COR-L47 (cell line): ENCODE measurements around the gene PODXL2.
"Not testable (repeated sequence)": the region's sequence is repeated elsewhere in the genome, so short reads cannot be mapped to it uniquely, and the experiment has no call there.

Source experiments
- DNase-seq: peaks from one replicate; lab custom pipeline; 2025; lab: John Stamatoyannopoulos, UW

Gene PODXL2

DNA sequence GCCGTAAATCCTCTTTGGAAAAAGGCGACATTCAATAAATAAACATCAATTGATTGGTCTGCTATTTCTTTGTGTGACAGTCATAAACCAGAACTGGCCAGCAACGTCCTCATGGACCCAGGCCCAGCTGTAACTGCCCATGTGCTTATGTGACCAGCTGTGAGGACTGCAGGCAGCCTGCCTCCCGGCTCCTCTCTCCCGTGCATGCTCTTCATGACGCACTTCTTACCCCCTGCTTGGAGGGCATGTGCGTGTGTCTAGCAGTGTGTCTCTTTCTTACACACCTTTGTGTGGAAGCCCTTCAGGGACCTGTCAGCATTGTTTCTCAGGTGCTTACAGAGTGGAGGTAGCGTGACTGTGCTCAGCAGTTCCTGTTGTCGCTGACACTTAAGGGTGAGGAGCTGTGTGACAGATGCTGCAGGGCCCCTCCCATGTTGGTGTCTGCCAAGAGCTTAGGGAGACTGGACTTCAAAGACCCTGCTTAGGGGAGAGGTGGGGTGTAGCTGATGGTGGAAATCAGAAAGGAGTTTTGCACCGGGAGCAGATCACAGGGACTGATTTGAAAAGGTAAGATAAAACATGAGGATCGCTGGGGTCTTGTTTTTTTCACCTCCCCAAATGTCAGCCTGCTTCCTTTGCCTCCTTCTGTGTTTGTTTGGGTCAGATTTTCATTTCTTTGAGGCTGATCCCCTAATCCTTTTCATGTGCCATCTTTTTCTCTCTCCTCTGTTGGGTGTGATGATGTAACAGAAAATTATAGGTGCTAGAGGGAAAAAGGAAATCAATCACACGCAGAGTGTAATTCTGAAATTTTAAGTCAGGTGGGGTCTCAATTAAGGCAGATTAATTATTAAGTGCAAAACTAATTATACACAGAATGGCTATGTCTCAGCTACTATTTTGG is 2.1 kb downstream of the PODXL2 start:
- peak; percentile 69 for DNase-seq

- DNase-seq, result no peak
Measured at GRCh38 chr3:127632035-127632820, 3.2 kb downstream of the PODXL2 start.

DNA sequence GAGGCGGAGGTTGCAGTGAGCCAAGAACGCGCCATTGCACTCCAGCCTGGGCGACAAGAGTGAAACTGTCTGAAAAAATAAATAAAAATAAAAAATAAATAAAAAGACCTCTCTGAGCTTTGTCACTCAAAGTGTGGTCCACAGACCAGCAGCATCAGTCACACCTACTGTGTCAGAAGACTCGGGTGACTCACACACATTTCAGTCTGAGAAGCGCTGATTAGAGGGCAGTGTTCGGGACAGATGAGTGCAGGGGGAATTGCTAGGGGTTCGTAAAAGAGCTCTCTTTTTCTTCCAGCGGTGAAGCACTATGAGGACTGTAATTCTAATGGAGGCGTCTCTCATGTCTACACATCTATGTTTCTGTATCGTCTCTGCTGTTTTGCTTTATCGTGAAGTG is 5.7 kb downstream of the PODXL2 start:
- DNase-seq, result no peak

DNA sequence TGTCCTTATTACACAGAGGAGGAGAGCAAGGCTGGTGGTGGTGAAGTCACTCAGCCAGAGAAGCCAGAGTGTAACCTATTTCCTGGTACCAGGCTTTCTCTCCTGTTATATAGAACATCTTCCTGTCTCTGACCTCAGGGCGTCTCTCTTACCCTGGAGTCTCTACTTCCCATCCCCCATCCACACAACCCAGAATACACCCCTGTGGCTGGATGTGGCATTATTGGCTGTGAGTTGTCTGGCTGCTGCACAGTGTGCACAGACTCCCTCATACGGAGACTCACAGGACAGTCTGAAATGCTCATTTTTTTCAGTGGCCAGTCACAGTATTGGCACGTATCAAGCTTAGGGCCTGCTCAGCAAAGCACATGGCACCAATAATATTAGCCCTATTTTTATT is 8.6 kb downstream of the PODXL2 start:
- DNase-seq, result no peak

- no peak for DNase-seq
Measured at GRCh38 chr3:127637971-127638370, 9.0 kb downstream of the PODXL2 start.

DNA sequence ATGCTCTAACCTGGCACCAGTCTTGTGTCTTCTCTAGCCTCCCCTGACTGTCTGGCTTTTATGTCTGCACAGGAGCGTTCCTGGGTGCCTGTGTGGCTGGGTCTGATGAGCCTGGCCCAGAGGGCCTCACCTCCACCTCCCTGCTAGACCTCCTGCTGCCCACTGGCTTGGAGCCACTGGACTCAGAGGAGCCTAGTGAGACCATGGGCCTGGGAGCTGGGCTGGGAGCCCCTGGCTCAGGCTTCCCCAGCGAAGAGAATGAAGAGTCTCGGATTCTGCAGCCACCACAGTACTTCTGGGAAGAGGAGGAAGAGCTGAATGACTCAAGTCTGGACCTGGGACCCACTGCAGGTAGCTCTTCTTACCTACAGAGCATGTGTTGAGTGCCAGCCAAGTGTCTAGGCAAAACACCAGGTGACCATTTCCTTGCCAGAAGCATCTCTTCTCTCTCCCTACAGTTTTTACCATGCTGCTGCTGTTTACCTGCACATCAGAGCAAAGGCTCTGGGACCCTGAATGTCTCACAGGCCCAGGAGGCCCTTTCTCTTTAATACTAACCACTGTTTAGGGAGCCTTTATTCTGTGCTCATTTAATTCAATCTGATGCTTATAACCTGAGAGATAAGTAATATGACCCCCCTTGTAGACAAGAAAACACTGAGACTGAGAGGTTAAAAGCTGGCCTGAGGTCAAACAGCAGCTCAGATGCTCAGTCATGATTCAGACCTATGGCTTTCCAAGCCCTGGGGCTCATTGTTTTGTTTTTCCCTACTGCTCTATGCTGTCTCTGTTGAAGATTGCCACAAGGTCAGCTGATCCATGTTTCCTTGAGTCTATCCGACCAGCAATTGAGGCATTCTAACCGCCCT is 10.4 kb downstream of the PODXL2 start:
- peak; percentile 26 for DNase-seq

- no peak for DNase-seq
Measured at GRCh38 chr3:127640042-127640355, 11.0 kb downstream of the PODXL2 start.

GRCh38 chr3:127644641-127645370 is 15.8 kb downstream of the PODXL2 start:
- no peak for DNase-seq

GRCh38 chr3:127645371-127646015 is 16.5 kb downstream of the PODXL2 start:
- DNase-seq, result no peak

GRCh38 chr3:127646501-127647046 is 17.6 kb downstream of the PODXL2 start:
- peak; percentile 11 for DNase-seq

DNA sequence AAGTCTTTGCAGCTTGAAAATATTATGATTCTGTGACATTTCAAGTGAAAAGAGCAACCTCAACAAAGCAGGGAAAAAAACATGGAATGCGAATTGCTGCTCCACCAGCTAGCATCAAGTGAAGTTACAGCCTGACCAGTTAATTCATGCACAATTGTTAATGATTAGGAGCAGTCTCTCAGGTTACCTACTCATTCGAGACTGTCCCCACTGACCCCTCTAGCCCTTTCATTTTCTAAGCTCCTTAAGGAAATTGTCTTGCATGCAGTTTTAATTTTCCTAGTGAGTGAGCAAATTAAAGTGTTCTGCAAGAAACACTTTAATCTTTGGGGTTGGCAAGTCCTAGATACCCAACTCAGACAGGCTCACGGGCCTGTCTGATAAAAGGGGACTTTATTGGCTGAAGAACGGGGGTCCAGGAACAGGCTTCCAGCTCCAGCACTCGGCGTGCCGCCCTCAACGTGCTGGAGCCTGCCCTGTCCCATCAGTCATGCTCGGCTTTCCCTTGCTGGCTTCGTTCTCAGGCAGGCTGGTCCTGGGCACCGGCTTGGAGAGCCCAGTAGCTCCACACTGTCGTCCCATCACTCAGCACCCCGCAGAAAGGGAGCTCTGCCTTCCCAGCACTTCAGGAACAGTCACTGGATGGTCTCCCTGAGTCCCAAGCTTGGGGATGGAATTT is 18.3 kb downstream of the PODXL2 start:
- DNase-seq, result no peak

DNA sequence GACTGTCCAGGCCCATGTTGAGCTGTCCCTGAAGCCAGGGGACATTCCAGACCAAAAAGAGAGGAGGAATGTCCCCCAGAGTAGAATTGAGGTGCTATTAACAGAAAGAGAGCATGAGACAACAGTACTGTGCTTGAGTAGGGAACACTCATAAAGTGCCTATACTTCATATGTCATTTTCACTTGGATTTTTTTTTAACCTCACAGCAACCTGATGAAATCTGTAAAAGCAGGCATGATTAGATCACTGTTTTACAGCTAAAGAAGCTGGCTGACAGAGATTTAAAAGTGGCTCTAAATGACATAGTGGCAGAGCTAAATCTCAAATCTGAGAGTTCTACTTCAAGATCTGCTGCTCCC is 18.8 kb downstream of the PODXL2 start:
- no peak for DNase-seq

DNA sequence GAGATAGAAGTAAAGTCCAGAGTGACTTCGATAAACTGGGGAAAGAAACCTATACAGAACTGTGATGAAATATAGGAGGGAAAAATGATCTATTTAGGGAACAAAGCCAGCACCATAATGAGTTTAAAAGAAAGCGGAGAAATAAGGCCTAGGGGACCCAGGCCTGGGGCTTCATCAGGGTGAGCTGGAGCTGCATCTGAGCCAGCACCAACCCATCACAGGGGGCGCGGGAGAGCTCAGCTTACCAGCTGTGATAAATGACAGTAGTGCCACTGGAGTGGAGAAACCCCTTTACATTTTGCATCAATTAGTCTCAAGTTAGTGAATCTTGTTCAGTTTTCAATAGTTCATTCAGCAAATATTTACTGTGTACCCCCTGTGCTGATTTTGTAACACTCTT is 21.3 kb downstream of the PODXL2 start:
- no peak for DNase-seq

GRCh38 chr3:127651516-127652172 is 22.7 kb downstream of the PODXL2 start:
- no peak for DNase-seq

- DNase-seq, result peak; percentile 60
Measured at GRCh38 chr3:127652246-127652995, 23.4 kb downstream of the PODXL2 start.

DNA sequence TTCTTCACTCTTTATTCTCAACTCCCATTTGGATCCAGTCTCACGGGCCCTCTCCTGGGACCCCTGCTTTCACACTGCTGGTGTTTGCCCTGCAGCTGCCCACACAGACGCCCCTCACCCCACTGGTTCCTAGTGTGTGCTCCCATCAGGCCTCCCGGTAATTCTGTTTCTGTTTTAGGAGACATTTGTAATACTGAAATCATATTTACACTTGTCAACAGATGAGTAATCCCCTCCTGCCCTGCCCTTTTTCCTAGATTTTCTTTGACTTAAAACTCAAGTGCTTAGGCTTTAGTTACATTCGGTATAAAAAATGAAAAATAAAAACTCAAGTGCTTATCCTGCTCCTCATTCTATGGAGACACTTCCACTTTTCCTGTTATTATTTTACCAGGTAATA is 25.4 kb downstream of the PODXL2 start:
- no peak for DNase-seq

DNA sequence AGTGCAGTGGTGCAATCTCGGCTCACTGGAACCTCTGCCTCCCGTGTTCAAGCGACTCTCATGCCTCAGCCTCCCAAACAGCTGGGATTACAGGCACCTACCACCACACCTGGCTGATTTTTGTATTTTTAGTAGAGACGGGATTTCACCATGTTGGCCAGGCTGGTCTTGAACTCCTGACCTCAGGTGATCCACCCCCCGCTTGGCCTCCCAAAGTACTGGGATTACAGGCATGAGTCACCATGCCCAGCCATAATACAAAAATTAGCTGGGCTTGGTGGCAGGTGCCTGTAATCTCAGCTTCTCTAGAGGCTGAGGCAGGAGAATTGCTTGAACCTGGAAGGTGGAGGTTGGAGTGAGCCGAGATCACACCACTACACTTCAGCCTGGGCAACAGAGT is 26.0 kb downstream of the PODXL2 start:
- not testable (repeated sequence) for DNase-seq

DNA sequence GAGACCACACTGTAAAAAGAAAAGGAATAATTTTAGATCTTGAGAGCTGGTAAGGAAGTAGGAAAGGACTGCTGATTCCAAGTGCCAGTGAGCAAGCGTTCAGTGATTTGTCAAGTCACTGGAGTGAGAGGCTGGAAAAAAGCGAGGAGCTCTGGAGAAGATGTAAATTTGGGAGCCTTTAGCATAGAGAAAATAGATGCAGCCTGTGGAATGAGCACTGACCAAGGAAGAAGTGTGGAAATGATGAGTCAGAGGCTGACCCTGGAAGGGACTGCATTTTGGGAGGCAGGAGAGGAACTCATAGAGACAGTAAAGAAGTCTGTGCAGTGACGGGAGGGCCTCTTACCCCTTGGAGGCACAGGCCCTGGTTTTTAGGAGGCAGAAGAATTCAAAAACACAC is 26.7 kb downstream of the PODXL2 start:
- no peak for DNase-seq

- DNase-seq, result no peak
Measured at GRCh38 chr3:127656906-127657305, 27.9 kb downstream of the PODXL2 start.
